CD4-positive, CD25-positive, alpha-beta regulatory T cell (primary cell): ENCODE data around the gene TOE1. TPM values are rescaled to one million over a fixed set of nuclear protein-coding genes. Genes with fewer than 3 reads are reported as not detected.

Experiments
- ATAC-seq, 2 donors: fragments of 150-1000 bp; cut with Tn5 transposase; one replicate each; pipeline ENCODE4 v1.10.0; 2021; ENCODE audit warnings: low read depth in 2 of 2, moderate number of reproducible peaks in 2 of 2, moderate library complexity in 1 of 2
- DNase-seq, 3 donors: peaks; one replicate each; pipeline versions ENCODE4 v3.0.0 to v3.0.0-alpha.2; 2012 to 2022; ENCODE audit warnings: mixed read lengths in 1 of 3
- H3K27ac ChIP-seq: one replicate; pipeline ENCODE4 v1.7.0; 2013; ENCODE audit warnings: mild to moderate bottlenecking, low read length; ENCODE audit not compliant: insufficient read depth, poor library complexity, severe bottlenecking
- H3K27me3 ChIP-seq: one replicate; pipeline ENCODE4 v1.7.0; 2013; ENCODE audit warnings: low read length; ENCODE audit not compliant: control insufficient read depth, insufficient read depth
- H3K36me3 ChIP-seq: one replicate; pipeline ENCODE4 v1.7.0; 2013; ENCODE audit warnings: mild to moderate bottlenecking, low read length, moderate library complexity; ENCODE audit not compliant: control insufficient read depth, insufficient read depth
- H3K4me1 ChIP-seq: 2 replicates; pipeline ENCODE4 v1.7.0; 2013; ENCODE audit warnings: mild to moderate bottlenecking, low read length; ENCODE audit not compliant: insufficient read depth, control insufficient read depth, poor library complexity, severe bottlenecking
- H3K4me3 ChIP-seq: one replicate; pipeline ENCODE4 v1.7.0; 2013; ENCODE audit warnings: low read depth, mild to moderate bottlenecking, low read length, moderate library complexity
- H3K9me3 ChIP-seq, 2 experiments: 1 replicate in 1 of 2; 2 replicates in 1 of 2; pipeline ENCODE4 v1.7.0; 2013; ENCODE audit warnings: low read length in 2 of 2, mild to moderate bottlenecking in 1 of 2, moderate library complexity in 1 of 2; ENCODE audit not compliant: control insufficient read depth in 2 of 2
- H3K27ac Mint-ChIP-seq, 3 donors: one replicate each; pipeline ENCODE4 v1.8.0; 2020 to 2022; ENCODE audit warnings: mild to moderate bottlenecking in 3 of 3, mixed read lengths in 3 of 3, moderate library complexity in 2 of 3
- H3K27me3 Mint-ChIP-seq: one replicate; pipeline ENCODE4 v1.8.0; 2022; ENCODE audit warnings: mild to moderate bottlenecking, mixed read lengths
- H3K36me3 Mint-ChIP-seq: one replicate; pipeline ENCODE4 v1.8.0; 2020; ENCODE audit warnings: mixed read lengths
- H3K4me1 Mint-ChIP-seq, 4 donors: one replicate each; pipeline ENCODE4 v1.8.0; 2020 to 2022; ENCODE audit warnings: mixed read lengths in 4 of 4, mild to moderate bottlenecking in 1 of 4
- H3K4me3 Mint-ChIP-seq, 4 donors: one replicate each; pipeline ENCODE4 v1.8.0; 2020 to 2022; ENCODE audit warnings: mild to moderate bottlenecking in 4 of 4, mixed read lengths in 4 of 4, moderate library complexity in 3 of 4
- H3K9me3 Mint-ChIP-seq, 7 donors: one replicate each; pipeline ENCODE4 v1.8.0; 2020 to 2022; ENCODE audit warnings: mixed read lengths in 7 of 7, mild to moderate bottlenecking in 3 of 7, moderate library complexity in 2 of 7
- polyA plus RNA-seq, 4 donors: library from polyadenylated mRNA; unstranded; fragments of 300-500 nt; fragmentation: Illumina TruSeq; gene quantifications; one replicate each; pipeline ENCODE4 v1.2.3, GENCODE V29; 2021
- total RNA-seq: library from RNA; stranded (reverse); gene quantifications from one replicate; pipeline ENCODE4 v1.2.3, GENCODE V29; 2022

Gene TOE1
- total and polyA plus RNA-seq, 5 donors from 2014 or later = 12.1 to 48.7 (median 16.0) TPM

GRCh38 chr1:45365051-45365450 is 25.1 kb downstream of the TOE1 start:
- Histone ChIP-seq H3K27me3 (no peaks in the 10 kb centered on the region), H3K4me1 (no peaks in the 10 kb centered on the region), H3K9me3 (no peaks in the 10 kb centered on the region), H3K27ac (no peak overlapping the region), H3K4me3 (no peak overlapping the region), H3K36me3 (no peaks in the 10 kb centered on the region)
- H3K27ac Mint-ChIP-seq = no peak overlapping the region
- ATAC-seq = no peak
- no peak for DNase-seq
- no peaks in the 10 kb centered on the region for H3K36me3 Mint-ChIP-seq
- no peaks in the 10 kb centered on the region for H3K9me3 Mint-ChIP-seq
- H3K27me3 Mint-ChIP-seq = no peaks in the 10 kb centered on the region
- H3K4me3 Mint-ChIP-seq = no peak overlapping the region
- peaks cover 0 to 5% (median 1%) of the 10 kb centered on the region in 4 donors for H3K4me1 Mint-ChIP-seq

GRCh38 chr1:45370575-45370974 is 30.6 kb downstream of the TOE1 start:
- no peaks in the 10 kb centered on the region for H3K9me3 ChIP-seq
- peaks cover 3 to 22% (median 9%) of the 10 kb centered on the region in 4 donors for H3K4me1 Mint-ChIP-seq
- H3K27me3 ChIP-seq = no peaks in the 10 kb centered on the region
- peaks cover 5% of the 10 kb centered on the region for H3K36me3 Mint-ChIP-seq
- no peak for ATAC-seq
- peak overlapping the region in 1 of 3 donors; percentile 49 for H3K27ac Mint-ChIP-seq
- no peak overlapping the region for H3K4me3 ChIP-seq
- no peaks in the 10 kb centered on the region for H3K27me3 Mint-ChIP-seq
- H3K36me3 ChIP-seq = no peaks in the 10 kb centered on the region
- H3K4me1 ChIP-seq = no peaks in the 10 kb centered on the region
- H3K27ac ChIP-seq = no peak overlapping the region
- peaks cover 0 to 1% (median 0%) of the 10 kb centered on the region in 7 donors for H3K9me3 Mint-ChIP-seq
- DNase-seq = no peak
- H3K4me3 Mint-ChIP-seq = no peak overlapping the region

GRCh38 chr1:45373573-45373972 is 33.6 kb downstream of the TOE1 start:
- ATAC-seq = no peak

GRCh38 chr1:45375104-45376090 is 35.4 kb downstream of the TOE1 start:
- Histone ChIP-seq H3K4me1 (no peaks in the 10 kb centered on the region), H3K4me3 (no peak overlapping the region), H3K36me3 (no peaks in the 10 kb centered on the region), H3K27me3 (no peaks in the 10 kb centered on the region), H3K9me3 (no peaks in the 10 kb centered on the region), H3K27ac (no peak overlapping the region)
- DNase-seq (no peak), ATAC-seq (no peak)
- H3K4me3 Mint-ChIP-seq = no peak overlapping the region
- H3K27ac Mint-ChIP-seq = peak overlapping the region in 1 of 3 donors; percentile 27
- H3K36me3 Mint-ChIP-seq = peaks cover 7% of the 10 kb centered on the region
- H3K9me3 Mint-ChIP-seq = peaks cover 0 to 1% (median 0%) of the 10 kb centered on the region in 7 donors
- H3K27me3 Mint-ChIP-seq = no peaks in the 10 kb centered on the region
- peaks cover 5 to 22% (median 11%) of the 10 kb centered on the region in 4 donors for H3K4me1 Mint-ChIP-seq

More at GRCh38 chr1:45373573-45373972, 33.6 kb downstream of the TOE1 start:
- no peaks in the 10 kb centered on the region for H3K4me1 ChIP-seq
- no peak overlapping the region for H3K27ac ChIP-seq
- Mint-ChIP-seq H3K4me3 (no peak overlapping the region), H3K36me3 (peaks cover 5% of the 10 kb centered on the region), H3K27ac (peak overlapping the region in 2 of 3 donors; percentile 18 to 48), H3K27me3 (no peaks in the 10 kb centered on the region), H3K4me1 (peaks cover 5 to 22% (median 11%) of the 10 kb centered on the region in 4 donors), H3K9me3 (peaks cover 0 to 1% (median 0%) of the 10 kb centered on the region in 7 donors)
- no peaks in the 10 kb centered on the region for H3K36me3 ChIP-seq
- no peaks in the 10 kb centered on the region for H3K9me3 ChIP-seq
- DNase-seq = no peak
- no peaks in the 10 kb centered on the region for H3K27me3 ChIP-seq
- no peak overlapping the region for H3K4me3 ChIP-seq

- Histone ChIP-seq H3K4me1 (no peaks in the 10 kb centered on the region), H3K36me3 (no peaks in the 10 kb centered on the region), H3K9me3 (no peaks in the 10 kb centered on the region), H3K27me3 (no peaks in the 10 kb centered on the region), H3K27ac (no peak overlapping the region), H3K4me3 (no peak overlapping the region)
- DNase-seq (no peak), ATAC-seq (no peak)
- peaks cover 0 to 1% (median 0%) of the 10 kb centered on the region in 7 donors for H3K9me3 Mint-ChIP-seq
- peaks cover 2% of the 10 kb centered on the region for H3K36me3 Mint-ChIP-seq
- H3K27ac Mint-ChIP-seq = no peak overlapping the region
- H3K4me1 Mint-ChIP-seq = peaks cover 5 to 22% (median 9%) of the 10 kb centered on the region in 4 donors
- H3K27me3 Mint-ChIP-seq = no peaks in the 10 kb centered on the region
- no peak overlapping the region for H3K4me3 Mint-ChIP-seq
These were observed 38.2 kb downstream of the TOE1 start for GRCh38 chr1:45378184-45378583.

GRCh38 chr1:45379524-45379923 is 39.6 kb downstream of the TOE1 start:
- Mint-ChIP-seq H3K9me3 (peaks cover 0 to 1% (median 0%) of the 10 kb centered on the region in 7 donors), H3K27ac (no peak overlapping the region), H3K4me1 (peaks cover 5 to 9% (median 6%) of the 10 kb centered on the region in 4 donors), H3K4me3 (no peak overlapping the region), H3K36me3 (peaks cover 6% of the 10 kb centered on the region), H3K27me3 (no peaks in the 10 kb centered on the region)
- no peaks in the 10 kb centered on the region for H3K27me3 ChIP-seq
- no peaks in the 10 kb centered on the region for H3K4me1 ChIP-seq
- H3K36me3 ChIP-seq = no peaks in the 10 kb centered on the region
- ATAC-seq (no peak), DNase-seq (no peak)
- H3K4me3 ChIP-seq = no peak overlapping the region
- no peaks in the 10 kb centered on the region for H3K9me3 ChIP-seq
- no peak overlapping the region for H3K27ac ChIP-seq

- peaks cover 2 to 5% (median 3%) of the 10 kb centered on the region in 4 donors for H3K4me1 Mint-ChIP-seq
- no peak for ATAC-seq
- no peaks in the 10 kb centered on the region for H3K27me3 Mint-ChIP-seq
- H3K9me3 ChIP-seq = no peaks in the 10 kb centered on the region
- no peaks in the 10 kb centered on the region for H3K27me3 ChIP-seq
- H3K4me1 ChIP-seq = no peaks in the 10 kb centered on the region
- H3K36me3 Mint-ChIP-seq = peaks cover 6% of the 10 kb centered on the region
- no peak overlapping the region for H3K27ac ChIP-seq
- no peaks in the 10 kb centered on the region for H3K36me3 ChIP-seq
- H3K27ac Mint-ChIP-seq = no peak overlapping the region
- H3K4me3 Mint-ChIP-seq = no peak overlapping the region
- no peak overlapping the region for H3K4me3 ChIP-seq
- H3K9me3 Mint-ChIP-seq = peaks cover 0 to 1% (median 0%) of the 10 kb centered on the region in 7 donors
- no peak for DNase-seq
These were observed 40.2 kb downstream of the TOE1 start for GRCh38 chr1:45380125-45380524.
